NCI-H2029 treated with DMSO at 0.1 percent for 48 hours (cell line): Measurements from ENCODE around the gene EVI5L.

Experiments used
- DNase-seq: peaks from one replicate; lab custom pipeline; 2025; lab: John Stamatoyannopoulos, UW

Gene EVI5L

GRCh38 chr19:7817801-7818200 lies 12.2 kb upstream of the EVI5L start:
- DNase-seq: no peak

GRCh38 chr19:7818806-7819205 lies 11.2 kb upstream of the EVI5L start:
- no peak for DNase-seq

- no peak for DNase-seq
Measured at GRCh38 chr19:7819337-7819736, 10.7 kb upstream of the EVI5L start.

GRCh38 chr19:7820588-7820987 lies 9.4 kb upstream of the EVI5L start:
- no peak for DNase-seq

GRCh38 chr19:7822910-7823515 lies 7.0 kb upstream of the EVI5L start:
- DNase-seq: no peak

GRCh38 chr19:7823686-7824301 lies 6.2 kb upstream of the EVI5L start:
- no peak for DNase-seq

GRCh38 chr19:7829166-7829520 lies 875 bp upstream of the EVI5L start:
- no peak for DNase-seq

GRCh38 chr19:7830272-7830771 lies 304 bp downstream of the EVI5L start:
- no peak for DNase-seq

DNA sequence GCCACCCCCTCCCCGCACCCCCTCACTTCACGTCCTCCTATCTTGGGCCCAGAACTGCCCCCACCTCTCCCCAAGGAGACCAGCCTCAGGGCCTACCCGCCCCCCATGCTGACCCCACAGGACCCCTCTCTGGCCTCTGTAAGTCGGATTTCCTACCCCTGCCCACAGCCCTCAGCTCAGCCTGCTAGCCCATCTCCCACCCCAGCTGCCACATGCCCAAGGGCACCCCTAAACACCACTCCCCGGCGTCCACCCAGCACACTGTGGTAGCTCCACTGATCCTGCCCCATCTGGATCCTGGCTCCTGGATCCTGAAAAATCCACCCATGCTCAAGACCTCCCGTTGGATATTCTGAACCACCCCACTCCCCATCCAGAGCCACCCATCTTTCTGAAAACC lies 805 bp downstream of the EVI5L start:
- no peak for DNase-seq

DNA sequence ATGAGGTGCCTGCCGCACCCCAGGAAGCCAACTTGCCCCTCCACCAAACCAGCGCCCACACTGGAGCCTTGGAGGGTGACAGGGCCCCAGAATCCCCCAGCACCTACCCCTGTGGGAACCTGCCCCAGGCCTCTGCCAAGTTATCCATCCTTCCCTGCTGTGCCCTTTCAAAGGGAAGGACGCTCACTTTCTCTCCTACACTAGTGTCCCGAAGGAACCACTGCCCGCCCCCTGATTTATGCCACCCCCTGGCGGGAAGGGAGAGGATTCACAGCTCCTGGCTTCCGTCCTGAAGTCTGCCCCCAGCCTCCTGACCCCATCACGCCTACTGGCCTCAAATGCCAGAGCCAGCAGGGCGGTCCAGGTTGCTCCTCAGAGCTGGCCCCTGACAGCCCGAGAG lies 1.4 kb downstream of the EVI5L start:
- no peak for DNase-seq

DNA sequence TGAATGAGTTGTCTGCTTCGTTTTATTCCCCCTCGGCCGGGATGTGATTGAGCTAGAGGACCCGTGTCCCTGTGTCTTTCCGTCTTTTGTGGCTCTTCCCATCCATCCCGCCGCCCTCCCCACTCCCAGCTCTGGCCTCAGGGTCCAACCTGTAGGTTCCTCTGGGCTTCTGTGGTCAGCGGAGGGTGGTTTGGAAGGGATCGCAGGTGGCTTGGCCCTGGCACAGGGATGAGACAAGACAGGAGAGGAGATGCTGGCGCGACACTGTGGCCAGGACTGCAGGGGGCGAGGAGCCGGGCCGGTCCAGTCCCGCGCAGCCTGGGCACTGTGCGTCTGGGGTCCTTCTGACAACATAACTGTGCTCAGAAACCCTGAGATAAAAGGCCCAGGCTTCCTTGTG lies 2.0 kb downstream of the EVI5L start:
- no peak for DNase-seq

- no peak for DNase-seq
Measured at GRCh38 chr19:7832781-7833180, 2.8 kb downstream of the EVI5L start.

DNA sequence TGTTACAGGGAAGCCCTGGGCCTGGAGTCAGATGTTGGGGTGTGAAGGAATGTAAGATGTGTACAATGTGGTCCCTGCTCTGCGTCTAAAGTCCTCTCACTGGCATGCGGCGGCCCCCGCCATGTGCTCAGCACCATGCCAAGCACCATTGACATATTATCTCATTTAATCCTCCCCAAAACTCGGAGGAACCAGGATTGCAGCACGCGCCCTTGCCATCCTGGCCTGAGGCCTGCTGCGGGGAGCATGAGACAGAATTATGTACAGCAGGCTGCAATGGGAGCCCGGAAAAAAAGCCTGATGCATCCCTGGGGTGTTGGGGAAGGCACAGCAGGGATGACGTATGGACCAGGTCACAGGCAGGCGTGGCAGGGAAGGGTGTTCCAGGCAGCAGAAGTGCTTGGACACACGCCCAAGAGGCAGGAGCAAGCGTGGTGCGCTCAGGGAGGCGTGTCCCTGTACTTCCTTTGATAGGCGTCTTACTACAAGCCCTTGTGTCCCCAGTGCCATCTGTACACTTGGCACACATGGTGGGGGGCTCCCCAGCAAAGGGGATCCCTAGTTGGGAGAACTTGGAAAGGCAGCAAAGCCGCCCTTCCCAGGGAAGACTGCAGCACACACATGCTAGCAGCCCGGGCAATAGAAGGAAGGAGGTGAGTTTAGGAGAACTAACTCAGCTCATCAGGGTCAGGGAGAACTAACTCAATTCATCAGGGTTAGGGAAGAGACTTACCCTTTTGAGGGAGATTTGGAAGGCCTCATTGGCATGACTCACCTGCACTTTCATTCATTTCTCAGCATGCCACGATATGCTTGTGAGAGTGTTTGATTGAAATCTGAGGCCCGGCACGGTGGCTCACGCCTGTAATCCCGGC lies 3.4 kb downstream of the EVI5L start:
- peak; percentile 52 for DNase-seq

DNA sequence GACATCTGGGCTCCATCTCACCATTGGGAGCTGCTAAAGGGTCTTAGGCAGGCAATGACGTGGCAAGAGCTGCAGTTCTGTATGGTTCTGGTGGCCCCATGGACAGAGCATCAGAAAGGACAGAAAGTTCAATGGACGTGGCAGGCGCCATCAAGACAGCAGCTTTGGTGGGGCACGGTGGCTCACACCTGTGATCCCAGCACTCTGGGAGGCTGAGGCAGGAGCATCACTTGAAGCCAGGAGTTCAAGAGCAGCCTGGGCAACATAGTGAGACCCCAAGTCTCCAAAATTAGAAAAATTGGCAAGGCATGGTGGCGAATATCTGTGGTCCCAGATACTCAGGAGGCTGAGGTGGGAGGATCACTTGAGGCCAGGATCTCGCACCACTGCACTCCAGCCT lies 9.5 kb downstream of the EVI5L start:
- DNase-seq: no peak

- DNase-seq: no peak
Measured at GRCh38 chr19:7840629-7841028, 10.6 kb downstream of the EVI5L start.

DNA sequence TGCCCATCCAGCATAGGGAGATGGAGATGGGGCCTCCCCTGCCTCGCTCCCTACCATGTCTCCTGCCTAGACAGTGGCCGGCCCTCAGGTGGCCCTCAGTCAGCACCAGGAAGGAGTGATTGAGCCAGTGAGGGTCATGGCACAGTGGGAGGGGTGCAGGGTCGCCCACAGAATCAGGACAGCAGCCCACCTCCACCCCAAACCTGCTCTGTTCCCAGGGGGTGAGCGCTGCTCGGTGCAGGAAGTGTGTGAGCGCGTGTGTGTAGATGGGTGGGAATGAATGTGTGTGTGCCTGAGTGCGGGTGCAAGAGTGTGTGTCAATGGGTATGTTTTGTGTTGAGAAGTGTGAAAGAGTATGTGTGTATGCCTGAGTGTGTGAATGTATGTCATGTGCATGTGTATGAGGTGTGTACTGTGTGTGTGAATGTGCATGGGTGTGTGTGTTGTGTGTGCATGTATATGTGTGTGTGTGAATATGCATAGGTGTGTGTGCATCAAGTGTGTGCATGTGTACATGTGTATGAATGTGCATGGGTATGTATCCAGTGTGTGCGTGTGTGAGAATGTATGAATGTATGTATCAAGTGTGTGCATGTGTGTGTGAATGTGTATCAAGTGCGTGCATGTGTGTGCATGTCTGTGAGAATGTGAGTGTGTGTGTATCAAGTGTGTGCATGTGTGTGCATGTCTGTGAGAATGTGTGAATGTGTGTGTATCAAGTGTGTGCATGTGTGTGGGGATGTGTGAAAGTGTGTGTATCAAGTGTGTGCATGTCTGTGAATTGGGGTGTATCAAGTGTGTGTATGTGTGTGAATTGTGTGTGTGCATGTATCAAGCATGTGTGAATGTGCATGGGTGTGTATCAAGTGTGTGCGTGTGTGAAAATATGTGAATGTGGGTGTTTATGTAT lies 12.0 kb downstream of the EVI5L start:
- no peak for DNase-seq

DNA sequence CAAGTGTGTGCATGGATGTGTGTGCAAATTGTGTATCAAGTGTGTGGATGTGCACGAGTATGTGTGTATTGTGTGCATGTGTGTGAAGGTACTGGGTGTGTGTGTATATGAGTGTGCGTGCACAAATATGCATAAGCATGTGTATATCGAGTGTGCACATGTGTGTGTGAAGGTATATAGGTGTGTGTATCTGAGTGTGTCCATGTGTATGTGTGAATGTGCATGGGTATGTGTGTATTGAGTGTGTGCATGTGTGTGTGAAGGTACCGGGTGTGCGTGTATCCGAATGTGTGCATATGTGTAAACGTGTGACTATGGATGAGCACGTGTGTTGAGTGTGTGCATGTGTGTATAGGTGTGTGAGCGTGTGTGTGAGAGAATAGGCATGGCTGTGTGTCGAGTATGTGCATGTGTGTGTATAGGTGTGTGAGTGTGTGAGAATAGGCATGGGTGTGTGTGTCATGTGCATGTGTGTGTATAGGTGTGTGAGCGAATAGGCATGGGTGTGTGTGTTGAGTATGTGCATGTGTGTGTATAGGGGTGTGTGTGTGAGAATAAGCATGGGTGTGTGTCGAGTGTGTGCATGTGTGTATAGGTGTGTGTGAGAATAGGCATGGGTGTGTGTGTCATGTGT lies 12.8 kb downstream of the EVI5L start:
- DNase-seq: no peak

DNA sequence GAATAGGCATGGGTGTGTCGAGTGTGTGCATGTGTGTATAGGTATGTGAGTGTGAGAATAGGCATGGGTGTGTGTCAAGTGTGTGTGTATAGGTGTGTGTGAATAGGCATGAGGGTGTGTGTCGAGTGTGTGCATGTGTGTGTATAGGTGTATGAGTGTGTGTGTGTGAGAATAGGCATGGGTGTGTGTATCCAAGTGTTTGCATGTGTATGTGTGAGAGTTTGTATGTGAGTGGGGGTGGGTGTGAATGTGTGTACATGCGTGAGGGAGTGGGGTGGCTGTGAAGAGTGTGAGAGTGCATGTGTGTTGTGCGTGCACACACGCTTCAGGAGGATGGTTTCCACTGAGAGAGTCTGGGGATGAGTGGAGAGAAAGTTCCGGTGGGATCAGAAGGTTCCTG lies 13.5 kb downstream of the EVI5L start:
- DNase-seq: no peak

DNA sequence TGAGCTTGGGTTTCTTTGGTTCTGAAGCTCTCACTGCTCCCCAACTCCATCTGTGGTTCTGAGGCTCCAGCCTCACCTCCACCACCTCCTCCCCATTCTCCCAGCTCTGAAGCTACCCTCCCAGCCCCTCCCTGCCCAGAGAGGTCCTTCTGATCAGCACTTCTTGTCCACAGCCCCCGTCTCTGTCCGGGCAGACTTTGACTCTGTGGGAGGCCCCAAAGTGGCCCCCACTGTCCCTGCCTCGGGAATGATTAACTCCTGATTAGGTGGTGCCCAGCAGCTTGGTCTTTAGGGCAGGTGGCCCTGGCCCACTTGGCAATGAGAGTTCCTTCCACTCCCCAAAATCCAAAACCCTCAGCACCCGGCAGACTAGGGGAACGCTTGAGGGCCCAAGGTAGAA lies 14.4 kb downstream of the EVI5L start:
- DNase-seq: no peak

- no peak for DNase-seq
Measured at GRCh38 chr19:7844951-7845350, 14.9 kb downstream of the EVI5L start.

GRCh38 chr19:7845390-7846154 lies 15.6 kb downstream of the EVI5L start:
- no peak for DNase-seq
